Parathyroid adenoma (tissue), 2 donors: ENCODE data around the gene NRK.
"Not testable (repeated sequence)": the region's sequence is repeated elsewhere in the genome, so short reads cannot be mapped to it uniquely, and the experiment has no call there.

Source experiments
- H2AFZ ChIP-seq: fragments of 300-600 bp; sonication (generic); one replicate; pipeline ENCODE4 v1.7.0; 2017; ENCODE audit warnings: antibody characterized with exemption, mild to moderate bottlenecking
- H3K27ac ChIP-seq: fragments of 300-600 bp; sonication (generic); one replicate; pipeline ENCODE4 v1.7.0; 2017
- H3K27me3 ChIP-seq: fragments of 300-600 bp; sonication (generic); one replicate; pipeline ENCODE4 v1.7.0; 2017; ENCODE audit warnings: low read length; ENCODE audit not compliant: control insufficient read depth, insufficient read depth
- H3K36me3 ChIP-seq: fragments of 300-600 bp; sonication (generic); one replicate; pipeline ENCODE4 v1.7.0; 2017; ENCODE audit warnings: low read length; ENCODE audit not compliant: control insufficient read depth, insufficient read depth
- H3K4me1 ChIP-seq: fragments of 300-600 bp; sonication (generic); one replicate; pipeline ENCODE4 v1.7.0; 2017; ENCODE audit warnings: control low read depth
- H3K4me2 ChIP-seq: fragments of 300-600 bp; sonication (generic); one replicate; pipeline ENCODE4 v1.7.0; 2017; ENCODE audit warnings: low read length
- H3K4me3 ChIP-seq: fragments of 300-600 bp; sonication (generic); one replicate; pipeline ENCODE4 v1.7.0; 2017; ENCODE audit warnings: low read depth, low read length
- H3K79me2 ChIP-seq: fragments of 300-600 bp; sonication (generic); one replicate; pipeline ENCODE4 v1.7.0; 2017; ENCODE audit warnings: control low read depth
- H3K9ac ChIP-seq: fragments of 300-600 bp; sonication (generic); one replicate; pipeline ENCODE4 v1.7.0; 2017; ENCODE audit warnings: mild to moderate bottlenecking
- H3K9me3 ChIP-seq: fragments of 300-600 bp; sonication (generic); one replicate; pipeline ENCODE4 v1.7.0; 2017; ENCODE audit warnings: low read length; ENCODE audit not compliant: control insufficient read depth
- TF ChIP-seq, protein P1 (sequence below): fragments of 300-600 bp; sonication (generic); IDR thresholded peaks from one replicate; pipeline ENCODE4 v1.7.0; 2017; ENCODE audit warnings: antibody characterized with exemption, mild to moderate bottlenecking
- donor health status: primary hyperparathyroidism.

The NRK gene

DNA sequence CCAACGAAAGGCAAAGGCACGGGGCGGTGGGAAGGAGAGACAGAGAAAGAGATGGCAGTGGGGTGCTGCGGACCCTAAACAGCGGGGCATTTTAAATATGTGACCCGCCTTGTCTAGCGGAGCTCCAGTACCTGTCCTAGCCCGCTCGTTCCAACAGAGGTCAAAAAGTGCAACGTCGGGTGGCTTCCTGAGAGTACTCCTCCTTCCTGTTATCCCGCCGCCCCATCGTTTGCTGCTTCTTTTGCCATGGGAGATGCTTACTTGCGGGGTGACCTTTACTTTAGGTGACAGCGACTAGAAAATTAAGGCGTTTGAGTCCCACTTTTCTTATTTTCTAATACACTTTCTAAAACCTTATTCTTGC lies 735 bp downstream of the NRK start:
- H3K4me3 ChIP-seq: no peak overlapping the region
- no peaks in the 10 kb centered on the region for H3K79me2 ChIP-seq
- H3K36me3 ChIP-seq: no peaks in the 10 kb centered on the region
- TF ChIP-seq, protein P1, sequence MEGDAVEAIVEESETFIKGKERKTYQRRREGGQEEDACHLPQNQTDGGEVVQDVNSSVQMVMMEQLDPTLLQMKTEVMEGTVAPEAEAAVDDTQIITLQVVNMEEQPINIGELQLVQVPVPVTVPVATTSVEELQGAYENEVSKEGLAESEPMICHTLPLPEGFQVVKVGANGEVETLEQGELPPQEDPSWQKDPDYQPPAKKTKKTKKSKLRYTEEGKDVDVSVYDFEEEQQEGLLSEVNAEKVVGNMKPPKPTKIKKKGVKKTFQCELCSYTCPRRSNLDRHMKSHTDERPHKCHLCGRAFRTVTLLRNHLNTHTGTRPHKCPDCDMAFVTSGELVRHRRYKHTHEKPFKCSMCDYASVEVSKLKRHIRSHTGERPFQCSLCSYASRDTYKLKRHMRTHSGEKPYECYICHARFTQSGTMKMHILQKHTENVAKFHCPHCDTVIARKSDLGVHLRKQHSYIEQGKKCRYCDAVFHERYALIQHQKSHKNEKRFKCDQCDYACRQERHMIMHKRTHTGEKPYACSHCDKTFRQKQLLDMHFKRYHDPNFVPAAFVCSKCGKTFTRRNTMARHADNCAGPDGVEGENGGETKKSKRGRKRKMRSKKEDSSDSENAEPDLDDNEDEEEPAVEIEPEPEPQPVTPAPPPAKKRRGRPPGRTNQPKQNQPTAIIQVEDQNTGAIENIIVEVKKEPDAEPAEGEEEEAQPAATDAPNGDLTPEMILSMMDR: no peak
- no peak overlapping the region for H2AFZ ChIP-seq
- H3K9ac ChIP-seq: no peak overlapping the region
- no peak overlapping the region for H3K27ac ChIP-seq
- H3K27me3 ChIP-seq: no peaks in the 10 kb centered on the region
- no peaks in the 10 kb centered on the region for H3K9me3 ChIP-seq
- H3K4me1 ChIP-seq: no peaks in the 10 kb centered on the region
- peak overlapping the region; percentile 61 for H3K4me2 ChIP-seq

DNA sequence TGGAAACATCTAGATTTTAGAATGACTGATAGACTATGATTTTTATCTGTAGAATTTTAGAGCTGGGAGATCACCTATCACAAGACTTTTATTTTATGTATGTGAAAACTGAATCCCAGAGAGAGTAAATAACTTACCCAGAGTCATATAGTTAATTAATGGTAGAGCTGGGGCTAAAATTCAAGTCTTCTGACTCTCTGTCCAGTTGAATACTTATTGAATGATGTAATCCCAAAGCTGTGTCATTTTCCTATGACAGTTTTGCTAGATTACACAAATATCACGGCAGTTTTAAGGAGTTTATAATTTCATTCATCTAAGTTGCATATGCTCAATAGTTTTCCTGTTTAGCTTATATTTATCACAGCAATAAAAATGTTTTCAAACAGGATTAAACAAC lies 6.7 kb downstream of the NRK start:
- TF ChIP-seq, protein P1: no peak
- H3K27ac ChIP-seq: no peak overlapping the region
- no peaks in the 10 kb centered on the region for H3K79me2 ChIP-seq
- H3K36me3 ChIP-seq: no peaks in the 10 kb centered on the region
- no peak overlapping the region for H3K4me2 ChIP-seq
- no peak overlapping the region for H2AFZ ChIP-seq
- no peak overlapping the region for H3K4me3 ChIP-seq
- H3K4me1 ChIP-seq: no peaks in the 10 kb centered on the region
- no peaks in the 10 kb centered on the region for H3K9me3 ChIP-seq
- no peak overlapping the region for H3K9ac ChIP-seq
- no peaks in the 10 kb centered on the region for H3K27me3 ChIP-seq

DNA sequence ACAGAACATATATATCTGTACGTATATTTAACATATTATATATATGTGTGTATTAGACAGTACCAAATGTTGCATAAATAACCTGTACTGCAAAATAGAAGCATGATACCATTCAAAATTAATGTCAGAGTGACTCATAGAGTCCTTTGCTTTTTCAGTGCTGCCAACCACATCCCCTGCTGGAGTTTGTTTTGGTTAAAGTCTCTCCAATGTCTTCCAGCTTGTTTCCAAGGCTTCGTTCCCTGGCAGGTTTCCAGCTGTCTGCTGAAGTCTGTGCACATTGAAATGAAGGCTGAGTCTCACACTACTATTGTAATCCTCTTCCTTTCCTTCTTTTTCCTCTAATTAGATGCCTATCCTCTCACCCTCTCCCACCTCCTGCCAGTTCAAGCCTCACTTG lies 14.9 kb downstream of the NRK start:
- H3K4me1 ChIP-seq: no peaks in the 10 kb centered on the region
- no peaks in the 10 kb centered on the region for H3K36me3 ChIP-seq
- H3K27me3 ChIP-seq: no peaks in the 10 kb centered on the region
- no peaks in the 10 kb centered on the region for H3K9me3 ChIP-seq
- no peak overlapping the region for H3K27ac ChIP-seq
- H3K4me2 ChIP-seq: no peak overlapping the region
- H2AFZ ChIP-seq: no peak overlapping the region
- no peaks in the 10 kb centered on the region for H3K79me2 ChIP-seq
- no peak overlapping the region for H3K4me3 ChIP-seq
- H3K9ac ChIP-seq: no peak overlapping the region
- TF ChIP-seq, protein P1: no peak

DNA sequence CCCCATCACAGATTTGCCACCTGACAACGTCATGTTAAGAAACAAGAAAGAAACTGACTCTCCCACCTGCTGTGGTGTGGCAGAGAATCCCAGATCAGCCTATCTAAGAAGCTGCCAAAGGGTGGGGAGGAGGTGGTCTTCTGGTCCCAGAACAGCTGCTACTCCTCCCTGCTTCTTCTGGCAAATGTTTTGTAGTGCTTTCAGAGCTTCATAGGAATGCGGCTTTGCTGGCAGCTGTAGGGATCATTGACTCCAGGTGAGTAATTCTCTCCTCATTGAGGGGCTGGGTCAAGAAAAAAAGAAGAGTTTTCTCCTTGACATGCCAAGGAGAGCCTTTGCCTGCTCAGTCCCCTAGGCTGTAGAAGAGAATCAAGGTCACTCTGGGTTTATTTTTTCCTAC lies 23.3 kb downstream of the NRK start:
- Histone ChIP-seq H3K4me1 (no peaks in the 10 kb centered on the region), H3K27me3 (no peaks in the 10 kb centered on the region), H2AFZ (no peak overlapping the region), H3K4me3 (no peak overlapping the region), H3K4me2 (no peak overlapping the region), H3K9ac (no peak overlapping the region), H3K9me3 (no peaks in the 10 kb centered on the region), H3K27ac (no peak overlapping the region), H3K79me2 (no peaks in the 10 kb centered on the region), H3K36me3 (no peaks in the 10 kb centered on the region)
- TF ChIP-seq, protein P1: no peak

DNA sequence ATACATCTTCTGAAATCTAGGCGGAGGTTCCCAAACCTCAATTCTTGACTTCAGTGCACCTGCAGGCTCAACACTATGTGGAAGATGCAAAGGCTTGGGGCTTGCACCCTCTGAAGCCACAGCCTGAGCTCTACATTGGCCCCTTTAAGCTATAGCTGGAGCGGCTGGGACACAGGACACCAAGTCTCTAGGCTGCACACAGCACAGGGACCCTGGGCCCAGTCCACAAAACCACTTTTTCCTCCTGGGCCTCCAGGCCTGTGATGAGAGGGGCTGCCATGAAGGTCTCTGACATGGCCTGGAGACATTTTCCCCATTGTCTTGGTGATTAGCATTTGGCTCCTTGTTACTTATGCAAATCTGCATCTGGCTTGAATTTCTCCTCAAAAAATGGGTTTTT lies 27.8 kb downstream of the NRK start:
- not testable (repeated sequence) for H3K27me3 ChIP-seq, H3K4me1 ChIP-seq, H3K9me3 ChIP-seq, H3K4me2 ChIP-seq, H3K79me2 ChIP-seq, H3K9ac ChIP-seq, H2AFZ ChIP-seq, H3K4me3 ChIP-seq, H3K36me3 ChIP-seq, H3K27ac ChIP-seq
